ENCODE results near the gene IRF4.

DNA sequence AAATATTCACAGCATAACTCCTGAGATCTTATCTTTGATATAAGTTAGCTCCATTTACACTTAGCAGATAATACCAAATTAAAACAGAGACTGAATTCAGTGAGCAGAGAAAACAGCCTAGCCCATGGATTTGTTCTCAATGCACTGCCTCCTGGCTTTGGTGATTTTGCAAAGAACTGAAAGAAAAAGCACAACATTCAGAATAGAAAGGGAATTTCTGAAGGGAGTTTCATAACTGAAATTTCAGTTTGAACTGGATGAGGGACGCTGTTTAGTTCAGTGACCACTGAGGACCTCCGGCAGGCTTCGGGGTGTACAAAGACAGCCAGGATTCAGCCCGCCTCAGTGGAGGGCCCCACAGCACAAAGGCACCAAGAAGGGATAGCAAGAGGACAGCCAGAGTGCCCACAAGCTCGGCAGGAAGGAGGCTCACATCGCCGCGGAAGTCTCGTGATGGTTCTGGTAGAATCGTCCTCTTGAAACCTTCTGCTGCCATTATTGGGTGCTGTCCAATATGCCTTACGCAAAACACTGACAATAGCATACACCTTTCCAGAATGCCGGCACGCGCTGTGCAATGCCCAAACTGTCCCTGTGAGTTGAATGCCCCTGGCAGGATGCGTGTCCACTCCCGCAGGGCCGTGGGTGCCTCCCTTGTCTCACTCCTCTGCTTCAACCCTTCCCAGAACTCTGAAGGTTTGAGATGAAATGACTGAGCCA is 9.7 kb upstream of the IRF4 start:
- TF ChIP-seq, protein P1, sequence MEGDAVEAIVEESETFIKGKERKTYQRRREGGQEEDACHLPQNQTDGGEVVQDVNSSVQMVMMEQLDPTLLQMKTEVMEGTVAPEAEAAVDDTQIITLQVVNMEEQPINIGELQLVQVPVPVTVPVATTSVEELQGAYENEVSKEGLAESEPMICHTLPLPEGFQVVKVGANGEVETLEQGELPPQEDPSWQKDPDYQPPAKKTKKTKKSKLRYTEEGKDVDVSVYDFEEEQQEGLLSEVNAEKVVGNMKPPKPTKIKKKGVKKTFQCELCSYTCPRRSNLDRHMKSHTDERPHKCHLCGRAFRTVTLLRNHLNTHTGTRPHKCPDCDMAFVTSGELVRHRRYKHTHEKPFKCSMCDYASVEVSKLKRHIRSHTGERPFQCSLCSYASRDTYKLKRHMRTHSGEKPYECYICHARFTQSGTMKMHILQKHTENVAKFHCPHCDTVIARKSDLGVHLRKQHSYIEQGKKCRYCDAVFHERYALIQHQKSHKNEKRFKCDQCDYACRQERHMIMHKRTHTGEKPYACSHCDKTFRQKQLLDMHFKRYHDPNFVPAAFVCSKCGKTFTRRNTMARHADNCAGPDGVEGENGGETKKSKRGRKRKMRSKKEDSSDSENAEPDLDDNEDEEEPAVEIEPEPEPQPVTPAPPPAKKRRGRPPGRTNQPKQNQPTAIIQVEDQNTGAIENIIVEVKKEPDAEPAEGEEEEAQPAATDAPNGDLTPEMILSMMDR (conservative IDR thresholded peaks at IDR 0.05; ENCODE audit: low read depth, low read length): no peak
- TF ChIP-seq EZH2 (IDR thresholded peaks at IDR 0.05; ENCODE audit: low read length, unreplicated experiment): no peak
- TF ChIP-seq EZH2phosphoT487 (IDR thresholded peaks at IDR 0.05; ENCODE audit: borderline replicate concordance, low read length): no peak
